Stomach (tissue), 4 donors: Measurements from ENCODE around the gene NAV1.

Experiments used
- CTCF ChIP-seq, 7 experiments: fragments of 450-650 bp in 4 of 7; fragments of 200-600 bp in 3 of 7; sonication (generic) in 3 of 7; IDR thresholded peaks; one replicate each; pipeline ENCODE4 v1.5.1; 2016 to 2019; ENCODE audit warnings: antibody characterized with exemption in 7 of 7, control low read depth in 2 of 7, mild to moderate bottlenecking in 1 of 7
- POLR2A ChIP-seq, 4 donors: fragments of 450-650 bp; IDR thresholded peaks; one replicate each; pipeline ENCODE4 v1.6.1; 2016; ENCODE audit warnings: antibody characterized with exemption in 4 of 4, control low read depth in 2 of 4, mild to moderate bottlenecking in 1 of 4, moderate library complexity in 1 of 4
- POLR2AphosphoS5 ChIP-seq, 3 donors: sonication (generic); formaldehyde crosslinking; IDR thresholded peaks; one replicate each; pipeline ENCODE4 v1.6.1; 2016; ENCODE audit warnings: antibody characterized with exemption in 3 of 3

DNA sequence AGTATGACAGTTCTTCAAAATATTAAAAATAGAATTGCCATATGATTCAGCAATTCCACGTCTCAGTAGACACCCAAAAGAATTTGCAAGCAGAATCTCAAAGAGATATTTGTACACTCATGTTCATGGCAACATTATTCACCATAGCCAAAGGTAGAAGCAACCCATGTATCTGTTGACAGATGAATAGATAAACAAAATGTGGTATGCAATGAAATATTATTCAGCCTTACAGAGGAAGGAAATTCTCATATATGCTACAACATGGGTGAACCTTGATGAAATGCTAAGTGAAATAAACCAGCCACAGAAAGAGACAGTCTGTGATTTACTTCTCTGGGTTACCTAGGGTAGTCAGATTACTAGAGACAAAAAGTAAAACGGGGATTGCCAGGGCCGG, 47.0 kb downstream of the NAV1 start:
- no peak for TF ChIP-seq CTCF (IDR thresholded peaks at IDR 0.05)
- no peak for TF ChIP-seq POLR2A (IDR thresholded peaks at IDR 0.05)
- no peak for TF ChIP-seq POLR2AphosphoS5 (IDR thresholded peaks at IDR 0.05)
